Astrocyte of the spinal cord (primary cell): Measurements from ENCODE around the gene C4orf54.

Source experiments
- DNase-seq: peaks from one replicate; pipeline ENCODE4 v3.0.0; 2011; ENCODE audit warnings: low read depth, low spot score
- H3K4me3 ChIP-seq: 2 replicates; pipeline ENCODE4 v1.5.1; 2011; ENCODE audit warnings: low read depth, mild to moderate bottlenecking, low read length, moderate library complexity
- in situ Hi-C: cut with HindIII; loops from 2 replicates; pipeline ENCODE4 v1.10.0; 2017; ENCODE audit warnings: low sequenced_read_pairs
- TF ChIP-seq, protein P1 (sequence below): IDR thresholded peaks from 2 replicates; pipeline ENCODE4 v1.5.1; 2012; ENCODE audit warnings: low read depth, mild to moderate bottlenecking, low read length, inconsistent platforms

The C4orf54 gene

GRCh38 chr4:99655308-99656081, 2.1 kb downstream of the C4orf54 start:
- DNase-seq = peak; percentile 77
- H3K4me3 ChIP-seq = no peak overlapping the region
- in situ Hi-C loops = no loop called here
- TF ChIP-seq, protein P1, sequence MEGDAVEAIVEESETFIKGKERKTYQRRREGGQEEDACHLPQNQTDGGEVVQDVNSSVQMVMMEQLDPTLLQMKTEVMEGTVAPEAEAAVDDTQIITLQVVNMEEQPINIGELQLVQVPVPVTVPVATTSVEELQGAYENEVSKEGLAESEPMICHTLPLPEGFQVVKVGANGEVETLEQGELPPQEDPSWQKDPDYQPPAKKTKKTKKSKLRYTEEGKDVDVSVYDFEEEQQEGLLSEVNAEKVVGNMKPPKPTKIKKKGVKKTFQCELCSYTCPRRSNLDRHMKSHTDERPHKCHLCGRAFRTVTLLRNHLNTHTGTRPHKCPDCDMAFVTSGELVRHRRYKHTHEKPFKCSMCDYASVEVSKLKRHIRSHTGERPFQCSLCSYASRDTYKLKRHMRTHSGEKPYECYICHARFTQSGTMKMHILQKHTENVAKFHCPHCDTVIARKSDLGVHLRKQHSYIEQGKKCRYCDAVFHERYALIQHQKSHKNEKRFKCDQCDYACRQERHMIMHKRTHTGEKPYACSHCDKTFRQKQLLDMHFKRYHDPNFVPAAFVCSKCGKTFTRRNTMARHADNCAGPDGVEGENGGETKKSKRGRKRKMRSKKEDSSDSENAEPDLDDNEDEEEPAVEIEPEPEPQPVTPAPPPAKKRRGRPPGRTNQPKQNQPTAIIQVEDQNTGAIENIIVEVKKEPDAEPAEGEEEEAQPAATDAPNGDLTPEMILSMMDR = no peak

DNA sequence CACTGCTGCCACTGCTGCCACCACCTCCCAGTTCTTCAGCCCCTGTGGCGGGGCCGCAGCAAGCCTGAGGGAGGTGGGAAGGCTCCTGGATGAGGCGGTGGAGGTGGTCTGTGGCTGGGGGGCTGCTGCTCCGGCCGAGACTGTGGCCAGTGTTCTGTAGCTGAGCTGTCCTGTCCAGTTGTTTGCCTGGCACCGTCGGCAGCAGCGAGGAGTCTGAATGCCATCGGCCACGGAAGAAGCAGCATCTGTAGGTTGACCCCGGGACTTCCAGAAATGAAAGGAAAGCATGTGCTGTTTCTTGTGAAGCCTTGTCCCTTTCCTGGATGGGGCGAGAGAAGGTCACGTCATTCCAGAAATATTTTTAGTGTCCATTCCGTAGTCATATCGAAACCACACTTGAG, 3.3 kb downstream of the C4orf54 start:
- H3K4me3 ChIP-seq = no peak overlapping the region
- no peak for DNase-seq
- TF ChIP-seq, protein P1 = no peak
- in situ Hi-C loops = no loop called here

- in situ Hi-C loops = no loop called here
These were observed 3.7 kb downstream of the C4orf54 start for GRCh38 chr4:99653916-99654315.

DNA sequence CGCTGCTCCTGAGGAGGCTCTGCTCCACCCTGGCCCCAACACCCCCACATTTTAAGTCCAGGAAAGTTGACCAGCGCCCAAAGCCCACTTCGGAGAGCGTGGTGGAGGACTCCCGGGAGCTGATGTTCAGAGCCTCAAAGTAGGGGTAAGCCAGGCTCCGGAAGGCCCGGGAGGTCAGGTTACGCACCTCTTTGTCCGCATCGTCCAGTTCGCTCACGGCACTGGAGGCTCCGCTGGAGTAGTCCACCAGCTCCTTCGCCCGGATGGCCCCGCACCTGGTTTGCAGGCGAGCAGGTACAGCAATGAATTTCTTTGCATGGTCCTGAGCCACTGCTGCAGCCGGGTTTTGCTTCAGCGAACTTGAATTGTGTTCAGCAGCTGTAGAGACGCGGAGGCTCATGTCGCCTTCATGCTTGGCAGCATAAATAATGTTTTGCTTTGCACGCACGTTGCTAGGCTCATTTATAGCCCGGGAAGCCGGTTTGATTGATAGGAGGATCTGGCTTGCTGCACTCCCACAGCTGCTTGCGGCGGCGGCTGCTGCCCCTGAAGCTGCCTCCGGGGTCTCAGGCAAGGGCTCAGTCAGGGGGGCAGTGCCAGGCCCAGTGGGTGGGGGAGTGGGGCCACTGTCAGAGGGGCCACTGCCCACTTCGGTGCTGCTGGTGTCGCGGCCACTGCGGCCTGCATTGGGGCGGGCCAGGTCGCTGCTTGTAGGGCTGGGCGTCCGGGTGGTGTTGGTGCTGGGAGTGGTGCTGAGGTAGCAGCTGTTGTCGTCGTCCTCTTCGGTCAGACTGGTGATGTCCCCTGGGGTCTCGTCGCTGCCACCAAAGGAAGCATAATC, 4.8 kb downstream of the C4orf54 start:
- no peak for DNase-seq
- TF ChIP-seq, protein P1 = no peak
- in situ Hi-C loops = no loop called here
- H3K4me3 ChIP-seq = no peak overlapping the region

More at GRCh38 chr4:99653916-99654315, 3.7 kb downstream of the C4orf54 start:
- DNase-seq = no peak
- H3K4me3 ChIP-seq = no peak overlapping the region
- TF ChIP-seq, protein P1 = no peak

- DNase-seq = no peak
- TF ChIP-seq, protein P1 = no peak
- no peak overlapping the region for H3K4me3 ChIP-seq
- in situ Hi-C loops = no loop called here
These were observed 5.7 kb downstream of the C4orf54 start for GRCh38 chr4:99651811-99652485.

DNA sequence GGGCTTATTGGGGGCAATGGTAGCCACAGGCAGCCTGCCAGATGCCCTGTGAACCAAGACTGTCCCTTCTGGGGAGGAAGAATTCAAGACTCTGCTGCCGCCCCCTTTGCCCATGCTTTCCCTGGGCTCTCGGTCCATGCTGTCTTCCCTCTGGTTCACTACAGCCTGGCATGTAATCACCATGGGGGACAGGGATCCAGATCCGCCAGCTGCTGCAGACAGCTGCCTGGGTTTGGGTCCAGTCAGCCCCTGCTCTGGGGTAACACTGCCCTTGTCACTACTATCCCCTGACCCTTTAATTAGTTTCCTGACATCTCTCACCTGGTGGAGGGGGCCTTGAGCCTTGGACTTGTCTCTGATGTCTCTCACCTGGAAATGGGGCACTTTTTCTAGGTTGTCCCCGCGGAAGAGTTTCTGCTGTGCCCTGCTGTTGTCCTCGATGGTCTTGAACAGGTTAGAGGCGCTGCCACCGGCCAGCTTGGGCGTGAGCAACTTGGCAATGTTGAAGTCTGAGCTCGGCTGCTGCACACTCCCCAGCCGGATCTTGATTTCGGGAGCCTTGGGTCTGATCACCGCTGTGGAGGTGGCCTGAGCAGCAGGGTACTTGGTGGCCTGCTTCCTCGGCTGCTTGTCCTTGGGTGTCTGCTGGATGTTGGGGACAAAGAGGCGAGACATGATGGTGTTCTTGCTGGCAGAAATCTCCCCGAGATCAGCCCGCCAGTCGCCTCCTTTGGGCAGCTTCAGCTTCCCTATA, 6.4 kb downstream of the C4orf54 start:
- in situ Hi-C loops = no loop called here
- TF ChIP-seq, protein P1 = no peak
- no peak overlapping the region for H3K4me3 ChIP-seq
- no peak for DNase-seq
